Keratinocyte (primary cell): Measurements from ENCODE around the gene QRICH1.

Experiments used
- EZH2 ChIP-seq: IDR thresholded peaks from one replicate; pipeline ENCODE4 v1.6.1; 2012; ENCODE audit warnings: inconsistent platforms, mild to moderate bottlenecking, low read length, moderate library complexity
- TF ChIP-seq, protein P1 (sequence below), 3 experiments: IDR thresholded peaks in 1 of 3; conservative IDR thresholded peaks in 1 of 3; optimal IDR thresholded peaks in 1 of 3; 2 replicates in 2 of 3; 3 replicates in 1 of 3; pipeline versions ENCODE3 to v1.5.1; 2011; ENCODE audit warnings: low read length in 3 of 3, mild to moderate bottlenecking in 3 of 3, moderate library complexity in 2 of 3, control low read depth in 1 of 3, inconsistent platforms in 1 of 3; ENCODE audit not compliant: insufficient read depth in 2 of 3; ENCODE audit errors: extremely low read depth in 1 of 3

DNA sequence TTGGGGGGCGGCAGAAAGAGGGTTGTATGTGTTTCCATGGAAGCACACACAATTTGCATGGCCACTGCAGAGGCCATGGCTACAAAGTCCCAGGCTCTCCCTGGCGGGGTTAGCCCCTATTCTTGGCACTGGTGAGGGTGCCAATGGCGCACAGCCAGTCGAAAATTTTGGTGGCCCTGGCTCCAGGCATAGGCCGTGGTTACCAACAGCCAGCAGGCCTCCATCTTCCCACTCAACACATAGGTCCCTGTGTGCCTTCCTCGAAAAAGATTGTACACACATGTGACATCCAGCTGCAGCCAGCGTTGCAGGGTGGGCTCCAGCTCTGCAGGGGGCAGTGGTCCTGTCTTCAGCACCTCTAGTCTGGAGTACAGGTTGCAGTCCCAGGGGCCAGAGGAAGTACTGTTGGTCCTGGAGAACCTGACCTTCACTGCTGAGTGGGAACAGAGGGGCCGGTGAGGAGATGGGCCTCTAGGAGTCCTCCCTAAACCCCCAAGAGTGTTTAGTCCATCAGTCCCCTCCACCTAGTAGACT, 96.7 kb downstream of the QRICH1 start:
- TF ChIP-seq, protein P1, sequence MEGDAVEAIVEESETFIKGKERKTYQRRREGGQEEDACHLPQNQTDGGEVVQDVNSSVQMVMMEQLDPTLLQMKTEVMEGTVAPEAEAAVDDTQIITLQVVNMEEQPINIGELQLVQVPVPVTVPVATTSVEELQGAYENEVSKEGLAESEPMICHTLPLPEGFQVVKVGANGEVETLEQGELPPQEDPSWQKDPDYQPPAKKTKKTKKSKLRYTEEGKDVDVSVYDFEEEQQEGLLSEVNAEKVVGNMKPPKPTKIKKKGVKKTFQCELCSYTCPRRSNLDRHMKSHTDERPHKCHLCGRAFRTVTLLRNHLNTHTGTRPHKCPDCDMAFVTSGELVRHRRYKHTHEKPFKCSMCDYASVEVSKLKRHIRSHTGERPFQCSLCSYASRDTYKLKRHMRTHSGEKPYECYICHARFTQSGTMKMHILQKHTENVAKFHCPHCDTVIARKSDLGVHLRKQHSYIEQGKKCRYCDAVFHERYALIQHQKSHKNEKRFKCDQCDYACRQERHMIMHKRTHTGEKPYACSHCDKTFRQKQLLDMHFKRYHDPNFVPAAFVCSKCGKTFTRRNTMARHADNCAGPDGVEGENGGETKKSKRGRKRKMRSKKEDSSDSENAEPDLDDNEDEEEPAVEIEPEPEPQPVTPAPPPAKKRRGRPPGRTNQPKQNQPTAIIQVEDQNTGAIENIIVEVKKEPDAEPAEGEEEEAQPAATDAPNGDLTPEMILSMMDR (optimal IDR thresholded peaks at IDR 0.05 in 1 of 3, IDR thresholded peaks at IDR 0.05 in 1 of 3, conservative IDR thresholded peaks at IDR 0.05 in 1 of 3; ENCODE audit: extremely low read depth in 1 of 3, insufficient read depth in 2 of 3, low read length in 3 of 3): no peak
- no peak for TF ChIP-seq EZH2
